ENCODE data around the gene MLIP.
"Not testable (repeated sequence)": the region's sequence is repeated elsewhere in the genome, so short reads cannot be mapped to it uniquely, and the experiment has no call there.

The MLIP gene

DNA sequence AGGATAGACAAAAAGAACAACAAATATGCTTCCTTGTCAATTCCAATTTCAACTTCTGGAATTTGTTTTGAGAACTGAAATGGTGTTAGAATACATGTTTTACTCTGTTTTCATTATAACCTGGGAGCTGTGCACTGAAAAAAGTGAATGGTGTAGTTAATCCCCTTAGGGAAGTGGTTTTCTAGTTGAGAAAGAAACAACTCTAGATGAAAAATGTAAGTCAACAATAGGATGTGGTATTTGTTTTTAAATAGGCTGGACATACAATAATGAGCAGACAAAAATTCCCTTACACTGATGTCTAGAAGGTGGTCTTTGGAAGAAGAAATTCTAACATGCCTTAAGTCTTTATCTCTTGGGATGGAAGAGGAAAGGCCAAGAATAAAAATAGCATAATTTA is 137.1 kb downstream of the MLIP start:
- Histone ChIP-seq H3K9me3 (ENCODE audit: control insufficient read depth, insufficient read depth, low read length) (no peaks in the 10 kb centered on the region), H3K4me1 (ENCODE audit: control insufficient read depth, insufficient read depth, low read length) (no peaks in the 10 kb centered on the region), H3K36me3 (ENCODE audit: control insufficient read depth, insufficient read depth, low read length) (no peaks in the 10 kb centered on the region), H3K27ac (ENCODE audit: low read length) (no peak overlapping the region), H3K27me3 (ENCODE audit: control insufficient read depth, insufficient read depth, low read length) (no peaks in the 10 kb centered on the region), H3K4me3 (ENCODE audit: low read length) (no peak overlapping the region)
- DNase-seq (ENCODE audit: low read depth, low spot score), result no peak

DNA sequence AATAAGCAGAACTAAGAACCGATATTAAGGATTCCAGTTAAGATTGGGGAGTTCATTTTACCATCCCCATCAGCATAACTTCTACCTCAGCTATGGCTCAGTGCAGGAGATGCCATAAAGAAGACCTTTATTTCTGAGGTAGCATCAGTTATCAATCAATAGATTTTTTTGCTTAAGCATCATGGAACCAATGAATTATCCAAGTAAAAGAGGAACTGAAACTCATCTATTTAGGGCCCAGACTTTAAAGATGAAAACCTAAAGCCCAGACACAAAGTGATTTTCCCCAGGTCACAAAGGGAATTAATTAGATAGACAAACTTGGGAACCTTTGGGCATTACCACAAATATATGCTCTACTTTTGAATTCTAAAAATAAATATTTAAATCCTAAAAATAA is 137.8 kb downstream of the MLIP start:
- no CpG with 5 or more reads among the region's 1 CpG for WGBS (ENCODE audit: insufficient coverage, insufficient read length)
- Histone ChIP-seq H3K4me1 (ENCODE audit: control insufficient read depth, insufficient read depth, low read length) (no peaks in the 10 kb centered on the region), H3K4me3 (ENCODE audit: low read length) (no peak overlapping the region), H3K27ac (ENCODE audit: low read length) (no peak overlapping the region), H3K36me3 (ENCODE audit: control insufficient read depth, insufficient read depth, low read length) (no peaks in the 10 kb centered on the region), H3K27me3 (ENCODE audit: control insufficient read depth, insufficient read depth, low read length) (no peaks in the 10 kb centered on the region), H3K9me3 (ENCODE audit: control insufficient read depth, insufficient read depth, low read length) (no peaks in the 10 kb centered on the region)
- DNase-seq (ENCODE audit: low read depth, low spot score), result no peak

DNA sequence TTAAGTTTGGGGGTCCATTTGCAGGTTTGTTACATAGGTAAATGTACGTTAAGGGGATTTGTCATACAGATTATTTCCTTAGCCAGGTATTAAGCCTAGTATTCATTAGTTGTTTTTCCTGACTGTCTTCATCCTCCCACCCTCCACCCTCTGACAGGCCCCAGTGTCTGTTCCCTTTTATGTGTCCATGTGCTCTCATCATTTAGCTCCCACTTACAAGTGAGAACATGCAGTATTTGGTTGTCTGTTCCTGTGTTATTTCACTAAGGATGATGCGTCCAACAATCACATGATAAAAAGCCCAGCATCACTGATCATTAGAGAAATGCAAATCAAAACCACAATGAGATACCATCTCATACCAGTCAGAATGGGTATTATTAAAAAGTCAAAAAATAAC is 138.6 kb downstream of the MLIP start:
- no CpG with 5 or more reads among the region's 2 CpGs for WGBS (ENCODE audit: insufficient coverage, insufficient read length)
- not testable (repeated sequence) for H3K4me3 ChIP-seq (ENCODE audit: low read length); H3K4me1 ChIP-seq (ENCODE audit: control insufficient read depth, insufficient read depth, low read length); H3K27ac ChIP-seq (ENCODE audit: low read length); H3K36me3 ChIP-seq (ENCODE audit: control insufficient read depth, insufficient read depth, low read length); DNase-seq (ENCODE audit: low read depth, low spot score); H3K27me3 ChIP-seq (ENCODE audit: control insufficient read depth, insufficient read depth, low read length); H3K9me3 ChIP-seq (ENCODE audit: control insufficient read depth, insufficient read depth, low read length)

DNA sequence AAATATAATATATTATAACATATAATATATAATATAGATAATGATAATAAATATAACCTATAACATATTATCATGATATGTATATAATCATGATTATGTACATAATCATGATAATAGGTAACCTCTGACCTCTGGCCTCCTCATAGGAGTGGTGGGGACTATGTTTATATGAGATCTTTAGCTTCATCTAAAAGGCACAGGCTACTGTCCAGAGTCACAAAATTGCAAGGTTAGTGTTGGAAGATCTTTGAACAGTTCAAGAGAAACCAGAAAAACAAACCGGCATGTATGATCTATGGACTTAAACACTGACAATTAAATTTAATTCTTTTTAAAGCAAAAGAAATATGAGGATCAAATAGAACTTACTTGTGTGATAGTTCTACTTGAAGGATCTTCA is 141.3 kb downstream of the MLIP start:
- no peak overlapping the region for H3K27ac ChIP-seq (ENCODE audit: low read length)
- no peaks in the 10 kb centered on the region for H3K27me3 ChIP-seq (ENCODE audit: control insufficient read depth, insufficient read depth, low read length)
- H3K9me3 ChIP-seq (ENCODE audit: control insufficient read depth, insufficient read depth, low read length), result no peaks in the 10 kb centered on the region
- no peak for DNase-seq (ENCODE audit: low read depth, low spot score)
- no peaks in the 10 kb centered on the region for H3K4me1 ChIP-seq (ENCODE audit: control insufficient read depth, insufficient read depth, low read length)
- H3K36me3 ChIP-seq (ENCODE audit: control insufficient read depth, insufficient read depth, low read length), result no peaks in the 10 kb centered on the region
- no CpG with 5 or more reads among the region's 1 CpG for WGBS (ENCODE audit: insufficient coverage, insufficient read length)
- no peak overlapping the region for H3K4me3 ChIP-seq (ENCODE audit: low read length)

DNA sequence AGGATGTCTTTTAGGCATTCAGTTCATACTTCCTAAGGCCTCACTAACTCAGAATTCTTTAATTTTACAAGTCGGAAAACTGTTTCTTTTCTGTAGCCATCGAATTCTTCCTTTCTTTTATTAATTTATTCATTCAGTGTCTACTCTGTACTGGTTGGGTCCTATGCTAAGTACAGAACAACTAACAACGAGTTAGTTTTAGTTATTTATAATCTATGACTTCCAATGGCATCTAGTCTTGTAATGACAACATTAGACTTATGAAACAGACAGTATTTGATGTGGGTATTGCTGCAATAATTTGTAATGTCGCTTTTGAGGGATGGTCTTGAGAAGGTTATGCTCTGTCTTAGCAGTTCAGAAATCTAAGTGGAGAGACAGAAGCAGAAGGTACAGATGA is 141.7 kb downstream of the MLIP start:
- Histone ChIP-seq H3K27me3 (ENCODE audit: control insufficient read depth, insufficient read depth, low read length) (no peaks in the 10 kb centered on the region), H3K27ac (ENCODE audit: low read length) (no peak overlapping the region), H3K4me1 (ENCODE audit: control insufficient read depth, insufficient read depth, low read length) (no peaks in the 10 kb centered on the region), H3K4me3 (ENCODE audit: low read length) (no peak overlapping the region), H3K36me3 (ENCODE audit: control insufficient read depth, insufficient read depth, low read length) (no peaks in the 10 kb centered on the region), H3K9me3 (ENCODE audit: control insufficient read depth, insufficient read depth, low read length) (no peaks in the 10 kb centered on the region)
- no CpG with 5 or more reads among the region's 4 CpGs for WGBS (ENCODE audit: insufficient coverage, insufficient read length)
- no peak for DNase-seq (ENCODE audit: low read depth, low spot score)

DNA sequence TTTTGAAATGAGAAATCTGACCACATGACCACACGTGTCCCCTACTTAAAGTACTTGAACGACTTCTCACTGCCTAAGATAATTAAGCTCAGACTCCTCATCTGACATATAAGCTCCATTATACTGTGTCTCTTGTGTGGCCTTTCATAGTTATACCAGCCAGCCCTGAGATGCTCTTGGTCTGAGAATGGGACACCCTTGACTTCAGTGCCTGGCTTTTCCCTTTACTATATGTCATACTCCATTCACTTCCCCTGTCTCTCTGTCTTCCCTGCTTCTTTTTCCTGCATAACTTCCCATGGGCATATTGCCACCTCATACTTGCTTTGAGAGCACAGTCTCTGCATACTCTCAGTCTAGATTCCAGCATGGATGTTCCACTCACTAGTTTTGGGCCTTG is 143.6 kb downstream of the MLIP start:
- Histone ChIP-seq H3K4me1 (ENCODE audit: control insufficient read depth, insufficient read depth, low read length) (no peaks in the 10 kb centered on the region), H3K27ac (ENCODE audit: low read length) (no peak overlapping the region), H3K27me3 (ENCODE audit: control insufficient read depth, insufficient read depth, low read length) (no peaks in the 10 kb centered on the region), H3K9me3 (ENCODE audit: control insufficient read depth, insufficient read depth, low read length) (no peaks in the 10 kb centered on the region), H3K4me3 (ENCODE audit: low read length) (no peak overlapping the region), H3K36me3 (ENCODE audit: control insufficient read depth, insufficient read depth, low read length) (no peaks in the 10 kb centered on the region)
- whole genome bisulfite sequencing (ENCODE audit: insufficient coverage, insufficient read length), result no CpG with 5 or more reads among the region's 2 CpGs
- no peak for DNase-seq (ENCODE audit: low read depth, low spot score)

DNA sequence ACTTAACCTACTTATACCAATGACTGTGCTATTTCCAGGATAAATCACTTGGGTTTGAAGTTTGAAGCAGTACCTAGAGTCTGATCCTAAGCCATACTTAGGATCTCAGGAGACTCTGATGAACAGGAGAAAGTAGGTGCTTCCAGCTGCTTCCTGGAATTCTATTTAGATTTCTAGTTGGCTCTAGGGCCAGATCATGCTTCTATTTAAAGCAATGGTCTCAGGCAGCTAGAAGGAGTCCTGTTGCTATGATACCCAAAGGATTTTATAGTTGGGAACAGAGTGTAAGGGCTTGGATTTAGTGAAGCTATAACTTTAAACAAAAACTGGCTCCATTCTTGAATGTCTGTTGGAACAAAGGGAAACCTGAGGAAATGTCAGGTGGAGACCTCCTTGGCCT is 144.6 kb downstream of the MLIP start:
- Histone ChIP-seq H3K4me1 (ENCODE audit: control insufficient read depth, insufficient read depth, low read length) (no peaks in the 10 kb centered on the region), H3K27ac (ENCODE audit: low read length) (no peak overlapping the region), H3K27me3 (ENCODE audit: control insufficient read depth, insufficient read depth, low read length) (no peaks in the 10 kb centered on the region), H3K36me3 (ENCODE audit: control insufficient read depth, insufficient read depth, low read length) (no peaks in the 10 kb centered on the region), H3K4me3 (ENCODE audit: low read length) (no peak overlapping the region), H3K9me3 (ENCODE audit: control insufficient read depth, insufficient read depth, low read length) (no peaks in the 10 kb centered on the region)
- DNase-seq (ENCODE audit: low read depth, low spot score), result no peak

DNA sequence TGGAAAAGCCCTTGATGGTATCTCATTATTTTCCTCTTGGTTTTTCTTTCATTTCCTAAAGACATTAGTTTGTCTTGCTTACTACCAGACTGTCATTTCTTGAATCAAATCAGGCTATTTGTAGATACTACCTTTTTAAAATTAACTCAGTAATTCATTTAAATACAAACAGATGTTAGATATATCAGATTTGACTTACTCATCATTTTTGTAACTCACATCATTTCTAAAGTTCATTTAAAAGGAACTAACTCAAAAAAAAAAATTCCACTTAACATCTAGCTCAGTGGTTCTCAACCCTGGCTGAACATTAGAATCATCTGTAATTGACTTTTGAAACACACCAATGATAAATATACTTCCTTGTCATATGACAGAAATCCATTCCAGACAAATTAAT is 148.8 kb downstream of the MLIP start:
- no peak overlapping the region for H3K27ac ChIP-seq (ENCODE audit: low read length)
- H3K27me3 ChIP-seq (ENCODE audit: control insufficient read depth, insufficient read depth, low read length), result no peaks in the 10 kb centered on the region
- H3K36me3 ChIP-seq (ENCODE audit: control insufficient read depth, insufficient read depth, low read length), result no peaks in the 10 kb centered on the region
- no peak for DNase-seq (ENCODE audit: low read depth, low spot score)
- H3K4me3 ChIP-seq (ENCODE audit: low read length), result no peak overlapping the region
- no peaks in the 10 kb centered on the region for H3K9me3 ChIP-seq (ENCODE audit: control insufficient read depth, insufficient read depth, low read length)
- H3K4me1 ChIP-seq (ENCODE audit: control insufficient read depth, insufficient read depth, low read length), result peaks cover 2% of the 10 kb centered on the region; the same call in 1 of the 2 replicates

DNA sequence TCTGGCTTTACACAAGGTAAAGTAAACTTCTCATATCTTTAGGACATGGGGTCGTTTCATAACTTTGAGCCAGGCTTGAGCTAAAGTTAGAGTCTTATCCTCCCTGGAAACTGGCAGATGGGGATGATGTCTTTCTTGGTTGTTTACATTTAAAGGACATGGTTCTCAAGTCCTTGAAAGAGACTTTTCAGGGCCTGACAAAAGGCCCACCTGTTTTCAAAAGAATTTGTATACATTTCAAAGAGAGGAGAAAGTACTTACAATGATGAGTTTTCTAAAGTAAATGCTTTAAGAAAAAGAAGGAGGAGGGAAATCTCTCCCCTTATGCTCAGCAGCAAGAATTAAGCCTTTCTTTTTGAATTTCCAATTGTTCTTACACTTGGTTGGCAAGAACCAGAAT is 151.3 kb downstream of the MLIP start:
- Histone ChIP-seq H3K9me3 (ENCODE audit: control insufficient read depth, insufficient read depth, low read length) (no peaks in the 10 kb centered on the region), H3K27ac (ENCODE audit: low read length) (no peak overlapping the region), H3K4me1 (ENCODE audit: control insufficient read depth, insufficient read depth, low read length) (peaks cover 2% of the 10 kb centered on the region; the same call in 1 of the 2 replicates), H3K4me3 (ENCODE audit: low read length) (no peak overlapping the region), H3K27me3 (ENCODE audit: control insufficient read depth, insufficient read depth, low read length) (no peaks in the 10 kb centered on the region), H3K36me3 (ENCODE audit: control insufficient read depth, insufficient read depth, low read length) (no peaks in the 10 kb centered on the region)
- no CpG with 5 or more reads among the region's 1 CpG for WGBS (ENCODE audit: insufficient coverage, insufficient read length)
- no peak for DNase-seq (ENCODE audit: low read depth, low spot score)

DNA sequence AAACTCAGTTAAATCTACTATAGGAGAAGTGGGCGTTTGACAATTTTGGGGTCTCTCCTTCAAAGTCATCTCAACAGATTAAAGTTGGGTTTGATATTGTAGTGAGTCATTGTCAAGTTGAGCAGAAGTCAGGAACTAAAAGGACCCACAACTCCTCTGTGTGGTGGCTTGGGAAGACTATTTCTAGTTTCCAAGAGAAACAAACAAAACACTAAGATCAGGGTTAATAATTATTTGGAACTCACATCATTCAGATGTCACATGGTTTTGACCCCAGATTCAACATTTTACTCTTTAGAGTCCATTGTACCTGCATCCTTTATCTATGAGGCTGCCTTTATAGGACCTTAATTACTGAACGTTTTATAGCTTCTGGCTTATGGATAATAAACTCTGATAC is 151.7 kb downstream of the MLIP start:
- Histone ChIP-seq H3K27ac (ENCODE audit: low read length) (no peak overlapping the region), H3K36me3 (ENCODE audit: control insufficient read depth, insufficient read depth, low read length) (no peaks in the 10 kb centered on the region), H3K4me3 (ENCODE audit: low read length) (no peak overlapping the region), H3K4me1 (ENCODE audit: control insufficient read depth, insufficient read depth, low read length) (peaks cover 2% of the 10 kb centered on the region; the same call in 1 of the 2 replicates), H3K9me3 (ENCODE audit: control insufficient read depth, insufficient read depth, low read length) (no peaks in the 10 kb centered on the region), H3K27me3 (ENCODE audit: control insufficient read depth, insufficient read depth, low read length) (no peaks in the 10 kb centered on the region)
- WGBS (ENCODE audit: insufficient coverage, insufficient read length), result no CpG with 5 or more reads among the region's 2 CpGs
- no peak for DNase-seq (ENCODE audit: low read depth, low spot score)

DNA sequence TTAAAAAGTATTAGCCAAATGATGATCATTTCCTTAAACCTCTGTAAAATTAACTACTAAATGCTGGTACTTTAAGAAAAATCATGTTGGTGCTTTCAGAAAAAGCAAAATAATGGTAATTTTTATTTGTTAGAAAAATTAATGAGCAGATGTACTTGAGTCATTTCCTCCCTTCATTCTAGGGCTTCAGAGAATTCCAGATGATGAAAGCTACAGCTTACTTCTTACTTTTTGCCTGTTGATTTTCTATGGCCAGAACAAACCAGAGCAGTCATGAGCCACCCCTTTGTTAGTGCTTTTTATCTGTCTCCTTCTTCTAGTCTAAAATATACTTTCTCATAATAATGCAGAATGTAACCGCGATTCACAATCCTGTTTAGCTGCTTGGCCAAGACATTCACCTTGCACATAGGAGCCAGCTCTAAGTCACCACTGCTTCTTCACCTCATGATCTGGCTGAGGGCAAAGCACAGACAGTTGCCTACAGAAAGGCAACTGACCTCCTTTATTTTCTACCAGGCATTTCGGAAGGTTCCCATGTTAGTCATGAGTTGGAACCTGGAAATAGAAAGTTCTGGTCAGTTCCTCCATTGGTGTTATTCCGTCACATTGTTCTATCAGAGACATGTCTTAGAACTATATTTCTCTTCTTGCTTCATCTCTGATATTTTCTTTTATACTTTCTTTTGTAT is 153.5 kb downstream of the MLIP start:
- DNase-seq (ENCODE audit: low read depth, low spot score), result no peak
- Histone ChIP-seq H3K27ac (ENCODE audit: low read length) (no peak overlapping the region), H3K4me1 (ENCODE audit: control insufficient read depth, insufficient read depth, low read length) (peaks cover 2% of the 10 kb centered on the region; the same call in 1 of the 2 replicates), H3K9me3 (ENCODE audit: control insufficient read depth, insufficient read depth, low read length) (no peaks in the 10 kb centered on the region), H3K36me3 (ENCODE audit: control insufficient read depth, insufficient read depth, low read length) (no peaks in the 10 kb centered on the region), H3K27me3 (ENCODE audit: control insufficient read depth, insufficient read depth, low read length) (no peaks in the 10 kb centered on the region), H3K4me3 (ENCODE audit: low read length) (no peak overlapping the region)
- WGBS (ENCODE audit: insufficient coverage, insufficient read length), result no CpG with 5 or more reads among the region's 4 CpGs

Measured in iPS DF 6.9 (cell line).